Measurements from ENCODE around the gene THAP6.
A peak's percentile ranks its signal among the peaks of the same experiment; 100 is the strongest.

The THAP6 gene

GRCh38 chr4:75544870-75545269, 30.6 kb downstream of the THAP6 start:
- no peak for DNase-seq (ENCODE audit: low read depth)
- TF ChIP-seq CTCF (conservative IDR thresholded peaks at IDR 0.05; ENCODE audit: control insufficient read depth, insufficient read depth, low read depth, low read length): no peak
- H3K4me3 ChIP-seq (ENCODE audit: control insufficient read depth, low read depth, low read length): no peak overlapping the region

GRCh38 chr4:75545526-75545925, 31.3 kb downstream of the THAP6 start:
- TF ChIP-seq CTCF (conservative IDR thresholded peaks at IDR 0.05; ENCODE audit: control insufficient read depth, insufficient read depth, low read depth, low read length): no peak
- no peak overlapping the region for H3K4me3 ChIP-seq (ENCODE audit: control insufficient read depth, low read depth, low read length)
- DNase-seq (ENCODE audit: low read depth): peak; percentile 61

- peak; percentile 17 for DNase-seq (ENCODE audit: low read depth)
- no peak for TF ChIP-seq CTCF (conservative IDR thresholded peaks at IDR 0.05; ENCODE audit: control insufficient read depth, insufficient read depth, low read depth, low read length)
Observed at GRCh38 chr4:75547647-75548387, 33.5 kb downstream of the THAP6 start.

GRCh38 chr4:75549019-75549418, 34.7 kb downstream of the THAP6 start:
- no peak for TF ChIP-seq CTCF (conservative IDR thresholded peaks at IDR 0.05; ENCODE audit: control insufficient read depth, insufficient read depth, low read depth, low read length)
- no peak for DNase-seq (ENCODE audit: low read depth)

More at GRCh38 chr4:75547647-75548387, 33.5 kb downstream of the THAP6 start:
- H3K4me3 ChIP-seq (ENCODE audit: control insufficient read depth, low read depth, low read length): no peak overlapping the region

GRCh38 chr4:75552452-75552851, 38.2 kb downstream of the THAP6 start:
- no peak for TF ChIP-seq CTCF (conservative IDR thresholded peaks at IDR 0.05; ENCODE audit: control insufficient read depth, insufficient read depth, low read depth, low read length)
- H3K4me3 ChIP-seq (ENCODE audit: control insufficient read depth, low read depth, low read length): no peak overlapping the region
- DNase-seq (ENCODE audit: low read depth): no peak

More at GRCh38 chr4:75549019-75549418, 34.7 kb downstream of the THAP6 start:
- H3K4me3 ChIP-seq (ENCODE audit: control insufficient read depth, low read depth, low read length): no peak overlapping the region

- no peak for TF ChIP-seq CTCF (conservative IDR thresholded peaks at IDR 0.05; ENCODE audit: control insufficient read depth, insufficient read depth, low read depth, low read length)
- DNase-seq (ENCODE audit: low read depth): peak; percentile 29
- H3K4me3 ChIP-seq (ENCODE audit: control insufficient read depth, low read depth, low read length): no peak within 1 kb of the TSS
Observed at GRCh38 chr4:75555294-75556164, 41.3 kb downstream of the THAP6 start, which contains the start of gene ODAPH. Gene ODAPH (plus strand): TSS chr4:75556066. CDS start chr4:75556083, 17 bp downstream.

All from fibroblast of mammary gland (primary cell).